ENCODE data around the gene IL17B.

GRCh38 chr5:149387982-149388381, 8.9 kb upstream of the IL17B start:
- TF ChIP-seq EZH2 (IDR thresholded peaks at IDR 0.05; ENCODE audit: insufficient read depth, poor library complexity, severe bottlenecking), result no peak
- TF ChIP-seq EZH2phosphoT487 (IDR thresholded peaks at IDR 0.05; ENCODE audit: insufficient read depth, low read depth), result no peak
